Measurements from ENCODE around the gene EFCAB7. TPM values are rescaled to one million over a fixed set of nuclear protein-coding genes. Genes with fewer than 3 reads are reported as not detected.

The EFCAB7 gene
- total and polyA plus RNA-seq, 2 of the 8 experiments (the other 6 are each of a cell fraction or from before 2014, with no cell fraction given): 1.1 to 3.1 TPM

GRCh38 chr1:63563745-63564144, 40.4 kb downstream of the EFCAB7 start (continued):
- TF ChIP-seq TAF1 (IDR thresholded peaks at IDR 0.05; ENCODE audit: low read depth, low read length) (no peak), SP2 (IDR thresholded peaks at IDR 0.05; ENCODE audit: low read length) (no peak)
- TF ChIP-seq, protein P1, sequence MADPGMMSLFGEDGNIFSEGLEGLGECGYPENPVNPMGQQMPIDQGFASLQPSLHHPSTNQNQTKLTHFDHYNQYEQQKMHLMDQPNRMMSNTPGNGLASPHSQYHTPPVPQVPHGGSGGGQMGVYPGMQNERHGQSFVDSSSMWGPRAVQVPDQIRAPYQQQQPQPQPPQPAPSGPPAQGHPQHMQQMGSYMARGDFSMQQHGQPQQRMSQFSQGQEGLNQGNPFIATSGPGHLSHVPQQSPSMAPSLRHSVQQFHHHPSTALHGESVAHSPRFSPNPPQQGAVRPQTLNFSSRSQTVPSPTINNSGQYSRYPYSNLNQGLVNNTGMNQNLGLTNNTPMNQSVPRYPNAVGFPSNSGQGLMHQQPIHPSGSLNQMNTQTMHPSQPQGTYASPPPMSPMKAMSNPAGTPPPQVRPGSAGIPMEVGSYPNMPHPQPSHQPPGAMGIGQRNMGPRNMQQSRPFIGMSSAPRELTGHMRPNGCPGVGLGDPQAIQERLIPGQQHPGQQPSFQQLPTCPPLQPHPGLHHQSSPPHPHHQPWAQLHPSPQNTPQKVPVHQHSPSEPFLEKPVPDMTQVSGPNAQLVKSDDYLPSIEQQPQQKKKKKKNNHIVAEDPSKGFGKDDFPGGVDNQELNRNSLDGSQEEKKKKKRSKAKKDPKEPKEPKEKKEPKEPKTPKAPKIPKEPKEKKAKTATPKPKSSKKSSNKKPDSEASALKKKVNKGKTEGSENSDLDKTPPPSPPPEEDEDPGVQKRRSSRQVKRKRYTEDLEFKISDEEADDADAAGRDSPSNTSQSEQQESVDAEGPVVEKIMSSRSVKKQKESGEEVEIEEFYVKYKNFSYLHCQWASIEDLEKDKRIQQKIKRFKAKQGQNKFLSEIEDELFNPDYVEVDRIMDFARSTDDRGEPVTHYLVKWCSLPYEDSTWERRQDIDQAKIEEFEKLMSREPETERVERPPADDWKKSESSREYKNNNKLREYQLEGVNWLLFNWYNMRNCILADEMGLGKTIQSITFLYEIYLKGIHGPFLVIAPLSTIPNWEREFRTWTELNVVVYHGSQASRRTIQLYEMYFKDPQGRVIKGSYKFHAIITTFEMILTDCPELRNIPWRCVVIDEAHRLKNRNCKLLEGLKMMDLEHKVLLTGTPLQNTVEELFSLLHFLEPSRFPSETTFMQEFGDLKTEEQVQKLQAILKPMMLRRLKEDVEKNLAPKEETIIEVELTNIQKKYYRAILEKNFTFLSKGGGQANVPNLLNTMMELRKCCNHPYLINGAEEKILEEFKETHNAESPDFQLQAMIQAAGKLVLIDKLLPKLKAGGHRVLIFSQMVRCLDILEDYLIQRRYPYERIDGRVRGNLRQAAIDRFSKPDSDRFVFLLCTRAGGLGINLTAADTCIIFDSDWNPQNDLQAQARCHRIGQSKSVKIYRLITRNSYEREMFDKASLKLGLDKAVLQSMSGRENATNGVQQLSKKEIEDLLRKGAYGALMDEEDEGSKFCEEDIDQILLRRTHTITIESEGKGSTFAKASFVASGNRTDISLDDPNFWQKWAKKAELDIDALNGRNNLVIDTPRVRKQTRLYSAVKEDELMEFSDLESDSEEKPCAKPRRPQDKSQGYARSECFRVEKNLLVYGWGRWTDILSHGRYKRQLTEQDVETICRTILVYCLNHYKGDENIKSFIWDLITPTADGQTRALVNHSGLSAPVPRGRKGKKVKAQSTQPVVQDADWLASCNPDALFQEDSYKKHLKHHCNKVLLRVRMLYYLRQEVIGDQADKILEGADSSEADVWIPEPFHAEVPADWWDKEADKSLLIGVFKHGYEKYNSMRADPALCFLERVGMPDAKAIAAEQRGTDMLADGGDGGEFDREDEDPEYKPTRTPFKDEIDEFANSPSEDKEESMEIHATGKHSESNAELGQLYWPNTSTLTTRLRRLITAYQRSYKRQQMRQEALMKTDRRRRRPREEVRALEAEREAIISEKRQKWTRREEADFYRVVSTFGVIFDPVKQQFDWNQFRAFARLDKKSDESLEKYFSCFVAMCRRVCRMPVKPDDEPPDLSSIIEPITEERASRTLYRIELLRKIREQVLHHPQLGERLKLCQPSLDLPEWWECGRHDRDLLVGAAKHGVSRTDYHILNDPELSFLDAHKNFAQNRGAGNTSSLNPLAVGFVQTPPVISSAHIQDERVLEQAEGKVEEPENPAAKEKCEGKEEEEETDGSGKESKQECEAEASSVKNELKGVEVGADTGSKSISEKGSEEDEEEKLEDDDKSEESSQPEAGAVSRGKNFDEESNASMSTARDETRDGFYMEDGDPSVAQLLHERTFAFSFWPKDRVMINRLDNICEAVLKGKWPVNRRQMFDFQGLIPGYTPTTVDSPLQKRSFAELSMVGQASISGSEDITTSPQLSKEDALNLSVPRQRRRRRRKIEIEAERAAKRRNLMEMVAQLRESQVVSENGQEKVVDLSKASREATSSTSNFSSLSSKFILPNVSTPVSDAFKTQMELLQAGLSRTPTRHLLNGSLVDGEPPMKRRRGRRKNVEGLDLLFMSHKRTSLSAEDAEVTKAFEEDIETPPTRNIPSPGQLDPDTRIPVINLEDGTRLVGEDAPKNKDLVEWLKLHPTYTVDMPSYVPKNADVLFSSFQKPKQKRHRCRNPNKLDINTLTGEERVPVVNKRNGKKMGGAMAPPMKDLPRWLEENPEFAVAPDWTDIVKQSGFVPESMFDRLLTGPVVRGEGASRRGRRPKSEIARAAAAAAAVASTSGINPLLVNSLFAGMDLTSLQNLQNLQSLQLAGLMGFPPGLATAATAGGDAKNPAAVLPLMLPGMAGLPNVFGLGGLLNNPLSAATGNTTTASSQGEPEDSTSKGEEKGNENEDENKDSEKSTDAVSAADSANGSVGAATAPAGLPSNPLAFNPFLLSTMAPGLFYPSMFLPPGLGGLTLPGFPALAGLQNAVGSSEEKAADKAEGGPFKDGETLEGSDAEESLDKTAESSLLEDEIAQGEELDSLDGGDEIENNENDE (IDR thresholded peaks at IDR 0.05; ENCODE audit: insufficient replicate concordance, low read length): no peak

Measured in H1 (cell line).